Chondrocyte (in vitro differentiated cells): ENCODE results near the gene ZMYND15. TPM values are rescaled to one million over a fixed set of nuclear protein-coding genes. Genes with fewer than 3 reads are reported as not detected.
"Not testable (repeated sequence)": the region's sequence is repeated elsewhere in the genome, so short reads cannot be mapped to it uniquely, and the experiment has no call there.

Experiments
- DNase-seq: peaks from one replicate; pipeline ENCODE4 v3.0.0; 2021; ENCODE audit warnings: mixed read lengths, low spot score
- H3K27ac Mint-ChIP-seq: one replicate; pipeline ENCODE4 v1.8.0; 2021; ENCODE audit warnings: mild to moderate bottlenecking, moderate library complexity, mixed read lengths; ENCODE audit not compliant: unreplicated experiment
- H3K27me3 Mint-ChIP-seq: 2 replicates; pipeline ENCODE4 v1.8.0; 2021; ENCODE audit warnings: low read depth, mixed read lengths
- H3K36me3 Mint-ChIP-seq: 2 replicates; pipeline ENCODE4 v1.8.0; 2021; ENCODE audit warnings: low read depth, mixed read lengths
- H3K4me1 Mint-ChIP-seq: 2 replicates; pipeline ENCODE4 v1.8.0; 2021; ENCODE audit warnings: low read depth, mild to moderate bottlenecking, mixed read lengths
- H3K4me3 Mint-ChIP-seq: one replicate; pipeline ENCODE4 v1.8.0; 2021; ENCODE audit warnings: mild to moderate bottlenecking, moderate library complexity, mixed read lengths; ENCODE audit not compliant: unreplicated experiment
- H3K9me3 Mint-ChIP-seq: 2 replicates; pipeline ENCODE4 v1.8.0; 2021; ENCODE audit warnings: low read depth, mixed read lengths
- long read RNA-seq: library from polyadenylated mRNA; stranded (forward); transcript quantifications from one replicate; pipeline ENCODE4 v2.0.0, GENCODE V29; 2021
- total RNA-seq: library from RNA; stranded (reverse); gene quantifications from 3 replicates; pipeline ENCODE4 v1.2.1, GENCODE V29; 2021
- TF ChIP-seq, protein P1 (sequence below): fragments of 200-600 bp; sonication (generic); IDR thresholded peaks from 2 replicates; pipeline ENCODE4 v1.5.0; 2021; ENCODE audit warnings: antibody characterized with exemption, mild to moderate bottlenecking, moderate library complexity

The ZMYND15 gene, protein sequence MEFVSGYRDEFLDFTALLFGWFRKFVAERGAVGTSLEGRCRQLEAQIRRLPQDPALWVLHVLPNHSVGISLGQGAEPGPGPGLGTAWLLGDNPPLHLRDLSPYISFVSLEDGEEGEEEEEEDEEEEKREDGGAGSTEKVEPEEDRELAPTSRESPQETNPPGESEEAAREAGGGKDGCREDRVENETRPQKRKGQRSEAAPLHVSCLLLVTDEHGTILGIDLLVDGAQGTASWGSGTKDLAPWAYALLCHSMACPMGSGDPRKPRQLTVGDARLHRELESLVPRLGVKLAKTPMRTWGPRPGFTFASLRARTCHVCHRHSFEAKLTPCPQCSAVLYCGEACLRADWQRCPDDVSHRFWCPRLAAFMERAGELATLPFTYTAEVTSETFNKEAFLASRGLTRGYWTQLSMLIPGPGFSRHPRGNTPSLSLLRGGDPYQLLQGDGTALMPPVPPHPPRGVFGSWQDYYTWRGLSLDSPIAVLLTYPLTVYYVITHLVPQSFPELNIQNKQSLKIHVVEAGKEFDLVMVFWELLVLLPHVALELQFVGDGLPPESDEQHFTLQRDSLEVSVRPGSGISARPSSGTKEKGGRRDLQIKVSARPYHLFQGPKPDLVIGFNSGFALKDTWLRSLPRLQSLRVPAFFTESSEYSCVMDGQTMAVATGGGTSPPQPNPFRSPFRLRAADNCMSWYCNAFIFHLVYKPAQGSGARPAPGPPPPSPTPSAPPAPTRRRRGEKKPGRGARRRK
- 0.23 to 0.48 TPM (median 0.45 TPM) in 3 replicates for total RNA-seq
- long read RNA-seq: 0 reads

GRCh38 chr17:4739122-4740024 lies at the start of gene ZMYND15, which contains the start of gene CXCL16:
Gene ZMYND15, plus strand, starts transcription at chr17:4739833. Its CDS starts 716 bp downstream, at chr17:4740549.
Gene CXCL16, minus strand, starts transcription at chr17:4739928. Its CDS starts 589 bp downstream, at chr17:4739339.
- Mint-ChIP-seq H3K27ac (peak within 1 kb of the TSS; percentile 27), H3K4me3 (peak within 1 kb of the TSS; percentile 67), H3K36me3 (no peaks in the 10 kb centered on the region), H3K9me3 (no peaks in the 10 kb centered on the region), H3K4me1 (peaks cover 9% of the 10 kb centered on the region), H3K27me3 (peaks cover 11% of the 10 kb centered on the region)
- no peak for DNase-seq
- TF ChIP-seq, protein P1, sequence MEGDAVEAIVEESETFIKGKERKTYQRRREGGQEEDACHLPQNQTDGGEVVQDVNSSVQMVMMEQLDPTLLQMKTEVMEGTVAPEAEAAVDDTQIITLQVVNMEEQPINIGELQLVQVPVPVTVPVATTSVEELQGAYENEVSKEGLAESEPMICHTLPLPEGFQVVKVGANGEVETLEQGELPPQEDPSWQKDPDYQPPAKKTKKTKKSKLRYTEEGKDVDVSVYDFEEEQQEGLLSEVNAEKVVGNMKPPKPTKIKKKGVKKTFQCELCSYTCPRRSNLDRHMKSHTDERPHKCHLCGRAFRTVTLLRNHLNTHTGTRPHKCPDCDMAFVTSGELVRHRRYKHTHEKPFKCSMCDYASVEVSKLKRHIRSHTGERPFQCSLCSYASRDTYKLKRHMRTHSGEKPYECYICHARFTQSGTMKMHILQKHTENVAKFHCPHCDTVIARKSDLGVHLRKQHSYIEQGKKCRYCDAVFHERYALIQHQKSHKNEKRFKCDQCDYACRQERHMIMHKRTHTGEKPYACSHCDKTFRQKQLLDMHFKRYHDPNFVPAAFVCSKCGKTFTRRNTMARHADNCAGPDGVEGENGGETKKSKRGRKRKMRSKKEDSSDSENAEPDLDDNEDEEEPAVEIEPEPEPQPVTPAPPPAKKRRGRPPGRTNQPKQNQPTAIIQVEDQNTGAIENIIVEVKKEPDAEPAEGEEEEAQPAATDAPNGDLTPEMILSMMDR: peak; percentile 11

- H3K4me1 Mint-ChIP-seq, H3K27ac Mint-ChIP-seq, H3K9me3 Mint-ChIP-seq, H3K27me3 Mint-ChIP-seq, DNase-seq, H3K4me3 Mint-ChIP-seq: not testable (repeated sequence)
- peaks cover 26% of the 10 kb centered on the region for H3K36me3 Mint-ChIP-seq
These were observed 49.8 kb upstream of the ZMYND15 start for GRCh38 chr17:4689872-4690271.

- DNase-seq: no peak
- Mint-ChIP-seq H3K4me1 (peaks cover 3% of the 10 kb centered on the region), H3K27me3 (no peaks in the 10 kb centered on the region), H3K4me3 (no peak overlapping the region), H3K36me3 (peaks cover 22% of the 10 kb centered on the region), H3K27ac (no peak overlapping the region), H3K9me3 (no peaks in the 10 kb centered on the region)
- TF ChIP-seq, protein P1: no peak
These were observed 48.9 kb upstream of the ZMYND15 start for GRCh38 chr17:4690745-4691144.

DNA sequence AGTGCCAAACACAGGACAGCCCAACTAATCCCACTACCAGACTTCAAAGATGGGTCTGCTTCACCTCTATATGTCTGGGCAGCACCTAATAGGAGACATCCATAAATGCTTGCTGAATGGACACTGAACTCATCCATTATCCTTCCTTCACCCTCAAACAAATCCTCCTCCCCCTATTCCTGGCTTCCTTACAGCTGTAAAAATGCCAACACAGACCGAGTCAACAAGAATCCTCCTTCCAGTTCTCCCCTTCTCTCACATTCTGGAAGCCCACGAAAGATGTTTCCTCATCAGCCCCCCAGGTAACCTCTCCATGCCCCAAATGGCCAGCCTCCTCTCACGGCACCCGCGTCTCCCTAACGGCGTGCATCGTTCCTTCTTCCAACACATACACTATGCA lies 47.9 kb upstream of the ZMYND15 start:
- peaks cover 23% of the 10 kb centered on the region for H3K36me3 Mint-ChIP-seq
- peaks cover 3% of the 10 kb centered on the region for H3K4me1 Mint-ChIP-seq
- DNase-seq: no peak
- TF ChIP-seq, protein P1: no peak
- no peaks in the 10 kb centered on the region for H3K27me3 Mint-ChIP-seq
- no peak overlapping the region for H3K4me3 Mint-ChIP-seq
- no peak overlapping the region for H3K27ac Mint-ChIP-seq
- no peaks in the 10 kb centered on the region for H3K9me3 Mint-ChIP-seq

GRCh38 chr17:4693416-4693815 lies 46.2 kb upstream of the ZMYND15 start:
- H3K27ac Mint-ChIP-seq: no peak overlapping the region
- no peaks in the 10 kb centered on the region for H3K27me3 Mint-ChIP-seq
- peaks cover 20% of the 10 kb centered on the region for H3K36me3 Mint-ChIP-seq
- TF ChIP-seq, protein P1: no peak
- no peaks in the 10 kb centered on the region for H3K9me3 Mint-ChIP-seq
- H3K4me1 Mint-ChIP-seq: peaks cover 3% of the 10 kb centered on the region
- H3K4me3 Mint-ChIP-seq: no peak overlapping the region
- no peak for DNase-seq
